Measurements from ENCODE around the gene PACS2. TPM values are rescaled to one million over a fixed set of nuclear protein-coding genes. Genes with fewer than 3 reads are reported as not detected.

The PACS2 gene
- total RNA-seq, 1 experiment from 2014 or later: 62.0 TPM

DNA sequence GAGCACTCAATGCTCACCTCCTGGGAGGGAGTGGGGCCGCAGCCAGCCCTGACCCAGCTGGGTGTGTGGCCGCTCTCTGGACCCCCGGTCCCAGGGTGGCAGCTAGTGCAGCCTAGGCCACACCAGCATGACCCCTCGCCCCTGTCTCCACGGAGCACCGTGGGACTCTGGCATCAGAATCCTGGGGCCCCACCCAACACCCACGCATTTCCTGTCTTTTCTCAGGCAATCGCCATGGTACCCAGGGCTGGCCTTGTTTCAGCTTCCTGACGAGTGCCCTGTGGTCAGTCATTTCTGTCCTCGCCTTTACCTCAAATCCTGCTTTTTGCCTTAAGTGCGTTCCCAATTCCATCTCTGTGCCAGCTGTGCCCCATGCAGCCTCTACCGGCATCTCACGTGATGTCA is 15.9 kb downstream of the PACS2 start:
- ATAC-seq: peak; percentile 45
- TF ChIP-seq, protein P1, sequence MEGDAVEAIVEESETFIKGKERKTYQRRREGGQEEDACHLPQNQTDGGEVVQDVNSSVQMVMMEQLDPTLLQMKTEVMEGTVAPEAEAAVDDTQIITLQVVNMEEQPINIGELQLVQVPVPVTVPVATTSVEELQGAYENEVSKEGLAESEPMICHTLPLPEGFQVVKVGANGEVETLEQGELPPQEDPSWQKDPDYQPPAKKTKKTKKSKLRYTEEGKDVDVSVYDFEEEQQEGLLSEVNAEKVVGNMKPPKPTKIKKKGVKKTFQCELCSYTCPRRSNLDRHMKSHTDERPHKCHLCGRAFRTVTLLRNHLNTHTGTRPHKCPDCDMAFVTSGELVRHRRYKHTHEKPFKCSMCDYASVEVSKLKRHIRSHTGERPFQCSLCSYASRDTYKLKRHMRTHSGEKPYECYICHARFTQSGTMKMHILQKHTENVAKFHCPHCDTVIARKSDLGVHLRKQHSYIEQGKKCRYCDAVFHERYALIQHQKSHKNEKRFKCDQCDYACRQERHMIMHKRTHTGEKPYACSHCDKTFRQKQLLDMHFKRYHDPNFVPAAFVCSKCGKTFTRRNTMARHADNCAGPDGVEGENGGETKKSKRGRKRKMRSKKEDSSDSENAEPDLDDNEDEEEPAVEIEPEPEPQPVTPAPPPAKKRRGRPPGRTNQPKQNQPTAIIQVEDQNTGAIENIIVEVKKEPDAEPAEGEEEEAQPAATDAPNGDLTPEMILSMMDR (conservative IDR thresholded peaks at IDR 0.05; ENCODE audit: low read depth, low read length): no peak

DNA sequence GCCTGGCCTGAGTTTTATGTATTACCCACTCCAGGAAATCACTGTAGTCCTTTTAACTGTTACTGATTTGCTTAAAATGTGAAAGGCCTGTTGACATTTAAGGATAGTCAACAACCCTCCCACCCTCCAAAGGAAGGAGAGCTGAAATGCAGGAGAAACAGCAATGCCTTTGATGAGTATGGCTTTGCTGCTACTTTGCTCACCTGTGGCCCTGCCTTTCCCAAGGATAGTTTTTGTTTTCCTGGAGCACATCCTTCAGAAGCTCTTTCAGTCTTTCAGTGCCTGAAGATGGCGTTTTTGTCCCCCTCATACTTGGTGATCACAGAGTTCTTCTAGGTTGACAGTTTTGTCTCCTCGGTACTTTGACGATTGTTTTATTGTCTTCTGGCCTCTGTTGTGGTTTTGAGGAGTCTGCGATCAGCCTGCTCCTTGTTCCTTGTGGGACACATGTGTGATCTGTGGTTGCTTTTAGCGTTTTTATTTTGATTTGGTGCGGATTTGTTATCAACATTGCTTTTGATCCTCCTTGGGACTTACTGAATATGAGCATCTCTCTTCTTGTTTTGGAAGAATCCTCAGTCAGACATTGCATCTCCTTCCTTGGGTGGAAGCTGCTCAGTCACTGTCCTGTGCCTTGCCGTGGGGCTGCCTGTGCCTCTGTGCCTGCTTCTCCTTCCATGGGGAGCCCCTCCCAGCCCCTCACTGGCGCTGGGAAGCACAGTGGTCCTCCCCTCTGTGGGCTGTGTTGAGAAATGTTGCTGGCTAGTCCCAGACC is 17.2 kb downstream of the PACS2 start:
- TF ChIP-seq EZH2phosphoT487 (IDR thresholded peaks at IDR 0.05; ENCODE audit: borderline replicate concordance, low read length): no peak
- TF ChIP-seq, protein P1 (conservative IDR thresholded peaks at IDR 0.05; ENCODE audit: low read depth, low read length): no peak
- no peak for TF ChIP-seq EZH2 (IDR thresholded peaks at IDR 0.05; ENCODE audit: low read length, unreplicated experiment)
- no peaks in the 10 kb centered on the region; the same call in 1 of the 2 replicates for H4K20me1 ChIP-seq (ENCODE audit: low read length)
- H3K4me2 ChIP-seq (ENCODE audit: low read length): no peak overlapping the region
- no peak overlapping the region for H3K27ac ChIP-seq (ENCODE audit: low read length)
- DNase-seq: no peak
- ATAC-seq: no peak
- no peak overlapping the region for H3K9ac ChIP-seq (ENCODE audit: low read length)
- H3K4me3 ChIP-seq (ENCODE audit: low read length): no peak overlapping the region
- H3K79me2 ChIP-seq (ENCODE audit: low read length): peaks cover 24% of the 10 kb centered on the region; the same call in 1 of the 2 replicates
- no TSS peak for BruUV-seq (replicated peaks)
- H3K4me1 ChIP-seq (ENCODE audit: insufficient read depth, low read length): peaks cover 4% of the 10 kb centered on the region; the same call in 1 of the 2 replicates
- H3K9me3 ChIP-seq (ENCODE audit: low read length): no peaks in the 10 kb centered on the region
- intact Hi-C loops (cut with micrococcal nuclease): no loop called here
- no peaks in the 10 kb centered on the region for H3F3A ChIP-seq (ENCODE audit: low read length, unreplicated experiment)
- no peaks in the 10 kb centered on the region for H3K27me3 ChIP-seq (ENCODE audit: low read length)
- ChIA-PET POLR2A (ENCODE audit: unreplicated experiment) (no interaction called here), CTCF (no interaction called here)
- H2AFZ ChIP-seq (ENCODE audit: low read length): no peak overlapping the region
- no peaks in the 10 kb centered on the region for H3K9me2 ChIP-seq (replicated peaks; ENCODE audit: low read length)
- H3K36me3 ChIP-seq (ENCODE audit: low read depth, low read length): no peaks in the 10 kb centered on the region

More for the DNA sequence above, 15.9 kb downstream of the PACS2 start:
- H4K20me1 ChIP-seq (ENCODE audit: low read length): no peaks in the 10 kb centered on the region; the same call in 1 of the 2 replicates
- no peak overlapping the region for H3K9ac ChIP-seq (ENCODE audit: low read length)
- H3K9me3 ChIP-seq (ENCODE audit: low read length): no peaks in the 10 kb centered on the region
- no peaks in the 10 kb centered on the region for H3K27me3 ChIP-seq (ENCODE audit: low read length)
- no peak overlapping the region for H3K4me2 ChIP-seq (ENCODE audit: low read length)
- BruUV-seq (replicated peaks): no TSS peak
- intact Hi-C loops (cut with micrococcal nuclease): no loop called here
- no peaks in the 10 kb centered on the region for H3K36me3 ChIP-seq (ENCODE audit: low read depth, low read length)
- no peak overlapping the region for H3K27ac ChIP-seq (ENCODE audit: low read length)
- no peaks in the 10 kb centered on the region for H3F3A ChIP-seq (ENCODE audit: low read length, unreplicated experiment)
- ChIA-PET CTCF (no interaction called here), POLR2A (ENCODE audit: unreplicated experiment) (no interaction called here)
- H3K9me2 ChIP-seq (replicated peaks; ENCODE audit: low read length): no peaks in the 10 kb centered on the region
- peaks cover 37% of the 10 kb centered on the region; the same call in 1 of the 2 replicates for H3K79me2 ChIP-seq (ENCODE audit: low read length)
- peaks cover 4% of the 10 kb centered on the region; the same call in 1 of the 2 replicates for H3K4me1 ChIP-seq (ENCODE audit: insufficient read depth, low read length)
- H3K4me3 ChIP-seq (ENCODE audit: low read length): no peak overlapping the region
- DNase-seq: peak; percentile 20
- H2AFZ ChIP-seq (ENCODE audit: low read length): no peak overlapping the region

DNA sequence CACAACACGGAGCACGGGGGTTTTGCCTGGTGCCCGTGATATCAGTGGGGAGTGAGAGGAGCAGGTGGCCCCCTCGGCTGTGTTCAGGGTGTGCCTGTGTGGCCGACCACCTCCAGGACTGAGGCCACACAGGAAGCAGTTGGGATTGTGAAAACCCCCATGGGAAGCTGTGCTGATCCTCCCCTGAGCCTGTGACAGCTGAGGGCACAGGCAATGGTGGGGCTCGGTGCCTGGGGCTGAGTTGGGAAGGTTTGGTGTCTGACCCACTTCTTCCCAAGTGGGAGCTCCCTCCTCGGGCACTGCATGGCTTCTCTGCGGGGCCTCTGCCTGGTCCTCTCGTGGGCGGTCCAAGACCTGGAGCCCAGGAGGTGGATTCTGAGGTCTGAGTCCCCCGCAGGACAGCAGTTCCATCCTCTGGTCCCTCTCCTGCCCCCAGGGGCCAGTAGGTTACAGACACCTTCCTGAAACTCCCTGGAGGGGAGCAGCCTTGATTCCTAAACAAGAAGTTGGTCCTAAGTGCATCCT is 17.9 kb downstream of the PACS2 start:
- no peaks in the 10 kb centered on the region for H3K9me2 ChIP-seq (replicated peaks; ENCODE audit: low read length)
- POLR2A ChIA-PET (ENCODE audit: unreplicated experiment): no interaction called here
- intact Hi-C loops (cut with micrococcal nuclease): no loop called here
- CTCF ChIA-PET: no interaction called here
- no peak overlapping the region for H3K4me2 ChIP-seq (ENCODE audit: low read length)
- no peak overlapping the region for H3K4me3 ChIP-seq (ENCODE audit: low read length)
- no peak overlapping the region for H3K27ac ChIP-seq (ENCODE audit: low read length)
- no peaks in the 10 kb centered on the region for H3F3A ChIP-seq (ENCODE audit: low read length, unreplicated experiment)
- no TSS peak for BruUV-seq (replicated peaks)
- DNase-seq: no peak
- H3K9me3 ChIP-seq (ENCODE audit: low read length): no peaks in the 10 kb centered on the region
- no peaks in the 10 kb centered on the region for H3K27me3 ChIP-seq (ENCODE audit: low read length)
- H2AFZ ChIP-seq (ENCODE audit: low read length): no peak overlapping the region
- no peaks in the 10 kb centered on the region for H3K36me3 ChIP-seq (ENCODE audit: low read depth, low read length)
- no peak for ATAC-seq
- H3K9ac ChIP-seq (ENCODE audit: low read length): no peak overlapping the region
- TF ChIP-seq EZH2phosphoT487 (IDR thresholded peaks at IDR 0.05; ENCODE audit: borderline replicate concordance, low read length) (no peak), EZH2 (IDR thresholded peaks at IDR 0.05; ENCODE audit: low read length, unreplicated experiment) (no peak)
- TF ChIP-seq, protein P1 (conservative IDR thresholded peaks at IDR 0.05; ENCODE audit: low read depth, low read length): no peak
- H4K20me1 ChIP-seq (ENCODE audit: low read length): no peaks in the 10 kb centered on the region; the same call in 1 of the 2 replicates
- peaks cover 4% of the 10 kb centered on the region; the same call in 1 of the 2 replicates for H3K4me1 ChIP-seq (ENCODE audit: insufficient read depth, low read length)
- peaks cover 31% of the 10 kb centered on the region; the same call in 1 of the 2 replicates for H3K79me2 ChIP-seq (ENCODE audit: low read length)
